HT-29 (cell line): ENCODE results near the gene SLC10A4. TPM values are rescaled to one million over a fixed set of nuclear protein-coding genes. Genes with fewer than 3 reads are reported as not detected.

ENCODE experiments used
- DNase-seq: peaks from one replicate; pipeline ENCODE4 v3.0.0-alpha.2; 2015; ENCODE audit warnings: low spot score
- total RNA-seq: library from RNA; depleted of rRNA; stranded (reverse); fragments of >200 nt; shearing (Covaris generic); gene quantifications from 2 replicates; pipeline ENCODE4 v1.2.3, GENCODE V29; 2014; rRNA removed

SLC10A4 gene
- total RNA-seq, 1 experiment from 2014 or later: not detected

GRCh38 chr4:48490012-48490679 is 7.0 kb downstream of the SLC10A4 start, which contains the start of gene ZAR1:
TSS of gene ZAR1 (plus strand) at chr4:48490252. CDS start at chr4:48490292, 40 bp downstream.
- no peak for DNase-seq

GRCh38 chr4:48490680-48491513 is 7.8 kb downstream of the SLC10A4 start:
- DNase-seq: no peak

- DNase-seq: no peak
Observed at GRCh38 chr4:48491514-48492176, 8.5 kb downstream of the SLC10A4 start.

GRCh38 chr4:48493452-48494100 is 10.4 kb downstream of the SLC10A4 start:
- no peak for DNase-seq

- DNase-seq: no peak
Observed at GRCh38 chr4:48495941-48496340, 12.8 kb downstream of the SLC10A4 start.

GRCh38 chr4:48498895-48499294 is 15.8 kb downstream of the SLC10A4 start:
- DNase-seq: no peak

- DNase-seq: no peak
Observed at GRCh38 chr4:48499551-48500066, 16.5 kb downstream of the SLC10A4 start.

- DNase-seq: no peak
Observed at GRCh38 chr4:48503233-48504025, 20.3 kb downstream of the SLC10A4 start.

GRCh38 chr4:48504026-48504330 is 20.8 kb downstream of the SLC10A4 start:
- no peak for DNase-seq

GRCh38 chr4:48504352-48504751 is 21.2 kb downstream of the SLC10A4 start:
- DNase-seq: no peak

- DNase-seq: no peak
Observed at GRCh38 chr4:48506716-48507115, 23.6 kb downstream of the SLC10A4 start.

GRCh38 chr4:48509543-48509942 is 26.4 kb downstream of the SLC10A4 start:
- DNase-seq: no peak

- no peak for DNase-seq
Observed at GRCh38 chr4:48518143-48518542, 35.0 kb downstream of the SLC10A4 start.

- DNase-seq: no peak
Observed at GRCh38 chr4:48526406-48526805, 43.3 kb downstream of the SLC10A4 start.

GRCh38 chr4:48538358-48538757 is 55.2 kb downstream of the SLC10A4 start:
- no peak for DNase-seq

Other genes starting within 250 kb of the SLC10A4 start
- gene TEC, start 213.5 kb upstream of the SLC10A4 start, total RNA-seq: 1.2 and 3.2 TPM in 2 replicates
- 9.4 and 18.8 TPM in 2 replicates for gene SLAIN2, start 141.8 kb upstream of the SLC10A4 start, total RNA-seq
- not detected in 2 replicates for gene ZAR1, start 6.9 kb downstream of the SLC10A4 start, total RNA-seq